ENCODE results near the gene GNG12. TPM values are rescaled to one million over a fixed set of nuclear protein-coding genes. Genes with fewer than 3 reads are reported as not detected.

GNG12 gene
- total and polyA plus RNA-seq, 11 donors, result 7.7 to 80.2 (median 44.6) TPM

GRCh38 chr1:67879485-67879884 lies 46.2 kb upstream of the GNG12 start:
- Histone ChIP-seq H3K36me3 (no peaks in the 10 kb centered on the region), H3K4me3 (no peak overlapping the region), H3K4me1 (peaks cover 0 to 5% (median 0%) of the 10 kb centered on the region in 12 donors), H3K27ac (no peak overlapping the region), H3K9me3 (peaks cover 0 to 5% (median 0%) of the 10 kb centered on the region in 12 donors), H3K27me3 (no peaks in the 10 kb centered on the region)
- ATAC-seq, result no peak
- DNase-seq, result no peak
- intact Hi-C loops (cut with DNase I), result loop anchor here in 1 of 10 donors (5.0 kb wide), 1 partner anchor 68 kb away; no protein-coding TSS in a partner anchor
- TF ChIP-seq POLR2A (IDR thresholded peaks at IDR 0.05) (no peak), CTCF (IDR thresholded peaks at IDR 0.05) (no peak)
- 67 to 84% (median 77%) methylated on average over 1 of the region's 1 CpG for WGBS, 4 donors

- Histone ChIP-seq H3K27me3 (no peaks in the 10 kb centered on the region), H3K9me3 (peaks cover 0 to 8% (median 0%) of the 10 kb centered on the region in 12 donors), H3K4me1 (no peaks in the 10 kb centered on the region), H3K27ac (no peak overlapping the region), H3K4me3 (no peak overlapping the region), H3K36me3 (no peaks in the 10 kb centered on the region)
- ATAC-seq (no peak), DNase-seq (no peak)
- TF ChIP-seq POLR2A (IDR thresholded peaks at IDR 0.05), result no peak
- TF ChIP-seq CTCF (IDR thresholded peaks at IDR 0.05), result no peak
- WGBS, 4 donors, result 84 to 90% (median 88%) methylated on average over 2 of the region's 2 CpGs
- intact Hi-C loops (cut with DNase I), result loop anchor here in 1 of 10 donors (5.0 kb wide), 1 partner anchor 73 kb away; no protein-coding TSS in a partner anchor
These were observed 41.3 kb upstream of the GNG12 start for GRCh38 chr1:67874501-67875111.

- 57 to 59% (median 58%) methylated on average over 1 of the region's 1 CpG for WGBS, 4 donors
- ATAC-seq (no peak), DNase-seq (no peak)
- intact Hi-C loops (cut with DNase I), result no loop called here
- Histone ChIP-seq H3K27ac (no peak overlapping the region), H3K4me3 (no peak overlapping the region), H3K4me1 (no peaks in the 10 kb centered on the region), H3K27me3 (no peaks in the 10 kb centered on the region), H3K9me3 (peaks cover 0 to under 1% (median 0%) of the 10 kb centered on the region in 12 donors), H3K36me3 (no peaks in the 10 kb centered on the region)
- TF ChIP-seq CTCF (IDR thresholded peaks at IDR 0.05) (no peak), POLR2A (IDR thresholded peaks at IDR 0.05) (no peak)
These were observed 36.0 kb upstream of the GNG12 start for GRCh38 chr1:67869233-67869632.

- TF ChIP-seq POLR2A (IDR thresholded peaks at IDR 0.05), result no peak
- TF ChIP-seq CTCF (IDR thresholded peaks at IDR 0.05), result no peak
- DNase-seq, result no peak
- Histone ChIP-seq H3K27me3 (no peaks in the 10 kb centered on the region), H3K4me3 (no peak overlapping the region), H3K4me1 (peaks cover 0 to 10% (median 0%) of the 10 kb centered on the region in 12 donors), H3K36me3 (no peaks in the 10 kb centered on the region), H3K27ac (no peak overlapping the region), H3K9me3 (no peaks in the 10 kb centered on the region)
- ATAC-seq, result no peak
- 85 to 98% (median 93%) methylated on average over 2 of the region's 2 CpGs for WGBS, 4 donors
- intact Hi-C loops (cut with DNase I), result no loop called here
These were observed 30.4 kb upstream of the GNG12 start for GRCh38 chr1:67863637-67864036.

Data from heart left ventricle (tissue), 16 donors.